Caco-2 (cell line): ENCODE data around the gene TMEM185A. TPM values are rescaled to one million over a fixed set of nuclear protein-coding genes. Genes with fewer than 3 reads are reported as not detected.
"Not testable (repeated sequence)": the region's sequence is repeated elsewhere in the genome, so short reads cannot be mapped to it uniquely, and the experiment has no call there.

ENCODE experiments used
- BruUV-seq: library from RNA; stranded (reverse); fragments of 400-500 nt; replicated peaks from 2 replicates; lab custom pipeline; 2021; lab: Mats Ljungman, UMichigan
- CTCF ChIA-PET: fragments of 300-600 bp; sonication (Branson Sonifier 250); formaldehyde crosslinking; loops from one replicate; lab custom pipeline; 2022; ENCODE audit warnings: antibody characterized with exemption; lab: Charles Lee
- POLR2A ChIA-PET: fragments of 300-600 bp; sonication (Branson Sonifier 250); formaldehyde crosslinking; loops from one replicate; lab custom pipeline; 2022; ENCODE audit warnings: antibody characterized with exemption; lab: Charles Lee
- DNase-seq, 2 experiments: peaks; one replicate each; pipeline versions ENCODE4 v3.0.0 to v3.0.0-alpha.2; 2020 to 2022
- H3K27me3 ChIP-seq: replicated peaks from 2 replicates; pipeline ENCODE4 v1.6.0; 2011; ENCODE audit warnings: low read length; ENCODE audit not compliant: control insufficient read depth, insufficient read depth
- H3K36me3 ChIP-seq: 2 replicates; pipeline ENCODE4 v1.5.1; 2011; ENCODE audit warnings: low read length; ENCODE audit not compliant: control insufficient read depth, insufficient read depth
- H3K4me1 ChIP-seq: fragments of 250-450 bp; sonication (Bioruptor Pico); 2 replicates; pipeline ENCODE4 v1.5.1; 2020; ENCODE audit warnings: mild to moderate bottlenecking
- H3K4me3 ChIP-seq: 2 replicates; pipeline ENCODE4 v1.5.1; 2011; ENCODE audit warnings: low read depth, mild to moderate bottlenecking, control low read depth, low read length
- H3K9me3 ChIP-seq: fragments of 250-450 bp; sonication (Bioruptor Pico); 2 replicates; pipeline ENCODE4 v1.5.1; 2020; ENCODE audit warnings: mild to moderate bottlenecking, moderate library complexity
- H3K27ac Mint-ChIP-seq: one replicate; pipeline ENCODE4 v1.8.0; 2022; ENCODE audit warnings: mixed read lengths; ENCODE audit not compliant: unreplicated experiment
- H3K27me3 Mint-ChIP-seq: one replicate; pipeline ENCODE4 v1.8.0; 2022; ENCODE audit warnings: mixed read lengths; ENCODE audit not compliant: insufficient read depth, unreplicated experiment
- H3K36me3 Mint-ChIP-seq: one replicate; pipeline ENCODE4 v1.8.0; 2022; ENCODE audit warnings: mild to moderate bottlenecking, mixed read lengths; ENCODE audit not compliant: insufficient read depth, unreplicated experiment
- H3K4me1 Mint-ChIP-seq: one replicate; pipeline ENCODE4 v1.8.0; 2022; ENCODE audit warnings: low read depth, mixed read lengths; ENCODE audit not compliant: unreplicated experiment
- H3K4me3 Mint-ChIP-seq: one replicate; pipeline ENCODE4 v1.8.0; 2022; ENCODE audit warnings: mild to moderate bottlenecking, moderate library complexity, mixed read lengths; ENCODE audit not compliant: unreplicated experiment
- H3K9me3 Mint-ChIP-seq: one replicate; pipeline ENCODE4 v1.8.0; 2022; ENCODE audit warnings: mixed read lengths; ENCODE audit not compliant: unreplicated experiment
- intact Hi-C: fragments of 100-400 bp; cut with micrococcal nuclease; formaldehyde crosslinking; loops from one replicate; pipeline ENCODE4 v1.10.0; 2022; ENCODE audit not compliant: unreplicated experiment
- total RNA-seq: library from RNA; stranded (reverse); gene quantifications from 2 replicates; pipeline ENCODE4 v1.2.3, GENCODE V29; 2022
- TF ChIP-seq, protein P1 (sequence below), 2 experiments: fragments of 200-600 bp in 1 of 2; IDR thresholded peaks; 1 replicate in 1 of 2; 2 replicates in 1 of 2; pipeline versions ENCODE4 v1.5.1 to v1.8.0; 2011 to 2022; ENCODE audit warnings: antibody characterized with exemption in 1 of 2, control low read depth in 1 of 2, inconsistent platforms in 1 of 2, low read depth in 1 of 2, low read length in 1 of 2, mild to moderate bottlenecking in 1 of 2, moderate library complexity in 1 of 2; ENCODE audit not compliant: insufficient read depth in 1 of 2, severe bottlenecking in 1 of 2, unreplicated experiment in 1 of 2

Gene TMEM185A
- total RNA-seq, 1 experiment from 2014 or later, result 17.1 TPM

DNA sequence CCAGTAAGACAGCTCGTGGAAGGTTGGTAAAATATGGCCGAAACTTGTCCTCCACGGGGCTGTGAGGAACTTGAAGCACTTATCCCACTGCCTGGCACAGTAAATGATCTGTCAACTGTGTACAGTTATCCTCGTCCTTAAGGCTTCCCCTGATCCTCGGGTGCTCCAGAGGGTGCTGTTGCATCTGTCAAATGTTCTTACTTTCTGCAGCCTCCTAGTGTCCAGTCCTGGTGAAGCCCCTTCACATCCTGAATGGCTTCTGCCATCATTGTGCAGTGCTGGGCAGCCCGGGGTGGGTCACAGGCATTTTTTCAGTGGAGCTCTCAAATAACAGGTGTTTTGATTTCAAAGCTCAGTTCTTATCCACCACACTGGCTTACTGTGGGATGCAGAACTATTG is 29.0 kb upstream of the TMEM185A start:
- H3K27me3 ChIP-seq, H3K4me1 ChIP-seq, POLR2A ChIA-PET, DNase-seq, H3K4me3 Mint-ChIP-seq, H3K27ac Mint-ChIP-seq, H3K9me3 ChIP-seq, H3K27me3 Mint-ChIP-seq, H3K4me1 Mint-ChIP-seq, intact Hi-C loops, CTCF ChIA-PET, H3K4me3 ChIP-seq, BruUV-seq, H3K36me3 Mint-ChIP-seq, H3K9me3 Mint-ChIP-seq, H3K36me3 ChIP-seq: not testable (repeated sequence)

DNA sequence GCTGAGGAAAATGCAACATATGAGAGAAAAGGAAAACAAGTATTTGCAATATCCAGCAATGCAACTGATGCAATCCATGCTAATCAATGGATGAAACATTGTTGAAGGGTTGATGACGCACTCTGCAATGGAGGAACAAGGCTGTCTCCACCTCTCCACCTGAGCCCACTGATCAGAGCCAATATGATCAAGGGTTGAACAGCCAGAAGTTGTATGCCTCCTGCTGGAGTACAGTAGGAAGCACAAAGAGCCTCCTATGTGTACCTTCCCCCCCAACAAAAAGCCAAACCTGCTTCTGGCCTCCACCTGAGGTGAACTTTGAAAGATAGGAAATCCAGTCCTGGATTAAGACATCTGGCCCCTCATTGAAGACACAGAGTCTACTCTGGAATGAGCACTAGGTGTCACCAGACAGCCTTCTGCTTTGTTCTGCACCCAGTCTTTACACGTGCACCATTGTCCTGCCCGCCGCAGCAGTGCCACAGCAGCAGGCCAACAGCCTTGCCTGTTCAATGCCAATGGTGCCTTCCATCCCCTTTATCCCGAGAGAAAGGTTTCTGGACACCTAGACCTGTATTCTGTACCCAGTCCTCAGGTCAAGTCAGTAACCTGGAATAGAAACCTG is 24.8 kb upstream of the TMEM185A start:
- H3K4me1 ChIP-seq, H3K4me3 Mint-ChIP-seq, DNase-seq, H3K27ac Mint-ChIP-seq, H3K27me3 Mint-ChIP-seq, H3K36me3 Mint-ChIP-seq, BruUV-seq, POLR2A ChIA-PET, CTCF ChIA-PET, H3K36me3 ChIP-seq, H3K4me1 Mint-ChIP-seq, intact Hi-C loops, H3K9me3 Mint-ChIP-seq, H3K4me3 ChIP-seq, H3K27me3 ChIP-seq, H3K9me3 ChIP-seq: not testable (repeated sequence)

- TF ChIP-seq, protein P1, sequence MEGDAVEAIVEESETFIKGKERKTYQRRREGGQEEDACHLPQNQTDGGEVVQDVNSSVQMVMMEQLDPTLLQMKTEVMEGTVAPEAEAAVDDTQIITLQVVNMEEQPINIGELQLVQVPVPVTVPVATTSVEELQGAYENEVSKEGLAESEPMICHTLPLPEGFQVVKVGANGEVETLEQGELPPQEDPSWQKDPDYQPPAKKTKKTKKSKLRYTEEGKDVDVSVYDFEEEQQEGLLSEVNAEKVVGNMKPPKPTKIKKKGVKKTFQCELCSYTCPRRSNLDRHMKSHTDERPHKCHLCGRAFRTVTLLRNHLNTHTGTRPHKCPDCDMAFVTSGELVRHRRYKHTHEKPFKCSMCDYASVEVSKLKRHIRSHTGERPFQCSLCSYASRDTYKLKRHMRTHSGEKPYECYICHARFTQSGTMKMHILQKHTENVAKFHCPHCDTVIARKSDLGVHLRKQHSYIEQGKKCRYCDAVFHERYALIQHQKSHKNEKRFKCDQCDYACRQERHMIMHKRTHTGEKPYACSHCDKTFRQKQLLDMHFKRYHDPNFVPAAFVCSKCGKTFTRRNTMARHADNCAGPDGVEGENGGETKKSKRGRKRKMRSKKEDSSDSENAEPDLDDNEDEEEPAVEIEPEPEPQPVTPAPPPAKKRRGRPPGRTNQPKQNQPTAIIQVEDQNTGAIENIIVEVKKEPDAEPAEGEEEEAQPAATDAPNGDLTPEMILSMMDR (IDR thresholded peaks at IDR 0.05; ENCODE audit: insufficient read depth in 1 of 2, low read depth in 1 of 2, low read length in 1 of 2, severe bottlenecking in 1 of 2, unreplicated experiment in 1 of 2), result no peak
- DNase-seq, result no peak
- ChIA-PET CTCF (no interaction called here), POLR2A (no interaction called here)
- Mint-ChIP-seq H3K27me3 (no peaks in the 10 kb centered on the region), H3K27ac (no peak overlapping the region), H3K4me3 (no peak overlapping the region), H3K4me1 (no peaks in the 10 kb centered on the region), H3K9me3 (no peaks in the 10 kb centered on the region), H3K36me3 (no peaks in the 10 kb centered on the region)
- Histone ChIP-seq H3K36me3 (no peaks in the 10 kb centered on the region), H3K9me3 (no peaks in the 10 kb centered on the region), H3K4me1 (no peaks in the 10 kb centered on the region), H3K27me3 (no peaks in the 10 kb centered on the region), H3K4me3 (no peak overlapping the region)
- no TSS peak for BruUV-seq
- intact Hi-C loops, result no loop called here
Observed at GRCh38 chrX:149652232-149652981, 20.8 kb upstream of the TMEM185A start.

DNA sequence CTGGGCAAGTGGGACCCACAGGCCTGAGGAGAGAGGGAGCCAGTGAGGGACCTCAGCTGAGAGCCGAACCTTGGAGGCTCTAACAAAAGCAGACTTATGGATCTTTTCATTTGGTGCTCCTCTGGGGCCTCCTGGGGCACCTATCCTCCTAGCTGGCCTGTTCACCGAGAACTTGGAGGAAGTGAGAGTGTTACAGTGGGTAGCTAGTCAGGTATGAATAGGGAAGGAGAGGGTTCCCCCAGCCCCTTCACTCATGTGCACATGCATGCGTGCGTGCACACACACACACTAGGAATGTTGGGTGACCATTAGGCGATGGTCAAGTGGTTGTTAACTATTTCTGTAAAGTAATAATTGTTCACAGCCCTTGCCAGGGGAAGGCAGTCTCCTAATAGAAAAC is 18.6 kb upstream of the TMEM185A start:
- BruUV-seq, result no TSS peak
- no peaks in the 10 kb centered on the region for H3K27me3 ChIP-seq
- no peaks in the 10 kb centered on the region for H3K27me3 Mint-ChIP-seq
- TF ChIP-seq, protein P1 (IDR thresholded peaks at IDR 0.05; ENCODE audit: insufficient read depth in 1 of 2, low read depth in 1 of 2, low read length in 1 of 2, severe bottlenecking in 1 of 2, unreplicated experiment in 1 of 2), result no peak
- H3K9me3 ChIP-seq, result no peaks in the 10 kb centered on the region
- no peaks in the 10 kb centered on the region for H3K4me1 ChIP-seq
- ChIA-PET POLR2A (no interaction called here), CTCF (no interaction called here)
- no peak overlapping the region for H3K4me3 Mint-ChIP-seq
- intact Hi-C loops, result no loop called here
- H3K9me3 Mint-ChIP-seq, result no peaks in the 10 kb centered on the region
- no peak for DNase-seq
- H3K4me1 Mint-ChIP-seq, result no peaks in the 10 kb centered on the region
- no peak overlapping the region for H3K4me3 ChIP-seq
- no peaks in the 10 kb centered on the region for H3K36me3 ChIP-seq
- H3K27ac Mint-ChIP-seq, result no peak overlapping the region
- H3K36me3 Mint-ChIP-seq, result no peaks in the 10 kb centered on the region
